ENCODE data around the gene SMIM3. TPM values are rescaled to one million over a fixed set of nuclear protein-coding genes. Genes with fewer than 3 reads are reported as not detected.

Gene SMIM3
- total and polyA plus RNA-seq, 2 of the 13 experiments (the other 11 are each of a cell fraction or from before 2014, with no cell fraction given), result 11.6 to 96.7 TPM

DNA sequence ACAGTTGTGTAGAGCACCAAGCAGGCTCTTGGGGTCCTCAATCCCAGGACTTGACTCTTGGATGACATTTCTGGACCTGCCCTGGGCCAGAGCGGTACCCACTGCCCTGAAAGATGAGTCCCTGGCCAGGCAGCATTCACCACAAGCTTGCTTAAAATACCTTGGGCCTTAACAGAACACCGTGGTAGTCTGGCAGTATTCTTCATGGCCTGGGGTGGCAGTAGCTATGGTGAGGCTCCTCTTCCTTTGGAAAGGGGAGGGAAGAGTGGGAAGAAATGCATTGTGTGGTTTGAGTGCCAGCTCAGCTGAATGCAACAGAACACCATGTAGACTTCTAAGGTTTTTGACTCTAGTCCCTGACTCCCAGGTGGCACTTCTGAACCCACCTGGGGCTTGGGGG is 38.4 kb downstream of the SMIM3 start:
- in situ Hi-C loops (cut with HindIII; ENCODE audit: extremely low pct_ligation_motif_present, low pct_unique_long_range_greater_than_20kb), result no loop called here
- Histone ChIP-seq H3K27ac (ENCODE audit: extremely low read length, insufficient read depth, low read length) (no peak overlapping the region), H3K4me3 (replicated peaks in 1 of 3; ENCODE audit: insufficient read depth in 1 of 3, low read depth in 2 of 3, low read length in 3 of 3) (no peak overlapping the region), H3K4me2 (ENCODE audit: low read depth, low read length) (no peak overlapping the region), H3K9ac (ENCODE audit: insufficient read depth, low read depth, low read length) (no peak overlapping the region), H3K9me3 (ENCODE audit: low read length) (no peaks in the 10 kb centered on the region), H3K79me2 (ENCODE audit: insufficient read depth, low read length) (no peaks in the 10 kb centered on the region), H2AFZ (ENCODE audit: low read length) (no peak overlapping the region), H3K4me1 (ENCODE audit: insufficient read depth, low read length) (no peaks in the 10 kb centered on the region), H4K20me1 (ENCODE audit: insufficient read depth, low read length) (no peaks in the 10 kb centered on the region), H3K36me3 (replicated peaks in 1 of 2; ENCODE audit: control insufficient read depth in 1 of 2, insufficient read depth in 2 of 2, low read length in 2 of 2) (no peaks in the 10 kb centered on the region), H3K27me3 (ENCODE audit: control insufficient read depth in 1 of 2, insufficient read depth in 2 of 2, low read length in 2 of 2) (0 out of 5 replicates have a peak, but pooled peaks cover 0 to 4% of the 10 kb centered on the region in 2 experiments)
- no peak for FAIRE-seq
- TF ChIP-seq RORA (CRISPR knock-in tag; IDR thresholded peaks at IDR 0.05) (no peak), ARNT2 (CRISPR knock-in tag; IDR thresholded peaks at IDR 0.05; ENCODE audit: low read depth) (no peak), HOXA3 (CRISPR knock-in tag; IDR thresholded peaks at IDR 0.05) (no peak), FOXP1 (IDR thresholded peaks at IDR 0.05) (no peak), FOXP1 (CRISPR knock-in tag; IDR thresholded peaks at IDR 0.05) (no peak), TRIM24 (CRISPR knock-in tag; IDR thresholded peaks at IDR 0.05) (no peak), ZNF567 (CRISPR knock-in tag; IDR thresholded peaks at IDR 0.05; ENCODE audit: borderline replicate concordance) (no peak)
- TF ChIP-seq, protein P1, sequence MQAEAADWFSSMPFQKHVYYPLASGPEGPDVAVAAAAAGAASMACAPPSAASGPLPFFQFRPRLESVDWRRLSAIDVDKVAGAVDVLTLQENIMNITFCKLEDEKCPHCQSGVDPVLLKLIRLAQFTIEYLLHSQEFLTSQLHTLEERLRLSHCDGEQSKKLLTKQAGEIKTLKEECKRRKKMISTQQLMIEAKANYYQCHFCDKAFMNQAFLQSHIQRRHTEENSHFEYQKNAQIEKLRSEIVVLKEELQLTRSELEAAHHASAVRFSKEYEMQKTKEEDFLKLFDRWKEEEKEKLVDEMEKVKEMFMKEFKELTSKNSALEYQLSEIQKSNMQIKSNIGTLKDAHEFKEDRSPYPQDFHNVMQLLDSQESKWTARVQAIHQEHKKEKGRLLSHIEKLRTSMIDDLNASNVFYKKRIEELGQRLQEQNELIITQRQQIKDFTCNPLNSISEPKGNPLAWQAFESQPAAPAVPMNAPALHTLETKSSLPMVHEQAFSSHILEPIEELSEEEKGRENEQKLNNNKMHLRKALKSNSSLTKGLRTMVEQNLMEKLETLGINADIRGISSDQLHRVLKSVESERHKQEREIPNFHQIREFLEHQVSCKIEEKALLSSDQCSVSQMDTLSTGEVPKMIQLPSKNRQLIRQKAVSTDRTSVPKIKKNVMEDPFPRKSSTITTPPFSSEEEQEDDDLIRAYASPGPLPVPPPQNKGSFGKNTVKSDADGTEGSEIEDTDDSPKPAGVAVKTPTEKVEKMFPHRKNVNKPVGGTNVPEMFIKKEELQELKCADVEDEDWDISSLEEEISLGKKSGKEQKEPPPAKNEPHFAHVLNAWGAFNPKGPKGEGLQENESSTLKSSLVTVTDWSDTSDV (CRISPR knock-in tag; IDR thresholded peaks at IDR 0.05), result no peak
- TF ChIP-seq, protein P2, sequence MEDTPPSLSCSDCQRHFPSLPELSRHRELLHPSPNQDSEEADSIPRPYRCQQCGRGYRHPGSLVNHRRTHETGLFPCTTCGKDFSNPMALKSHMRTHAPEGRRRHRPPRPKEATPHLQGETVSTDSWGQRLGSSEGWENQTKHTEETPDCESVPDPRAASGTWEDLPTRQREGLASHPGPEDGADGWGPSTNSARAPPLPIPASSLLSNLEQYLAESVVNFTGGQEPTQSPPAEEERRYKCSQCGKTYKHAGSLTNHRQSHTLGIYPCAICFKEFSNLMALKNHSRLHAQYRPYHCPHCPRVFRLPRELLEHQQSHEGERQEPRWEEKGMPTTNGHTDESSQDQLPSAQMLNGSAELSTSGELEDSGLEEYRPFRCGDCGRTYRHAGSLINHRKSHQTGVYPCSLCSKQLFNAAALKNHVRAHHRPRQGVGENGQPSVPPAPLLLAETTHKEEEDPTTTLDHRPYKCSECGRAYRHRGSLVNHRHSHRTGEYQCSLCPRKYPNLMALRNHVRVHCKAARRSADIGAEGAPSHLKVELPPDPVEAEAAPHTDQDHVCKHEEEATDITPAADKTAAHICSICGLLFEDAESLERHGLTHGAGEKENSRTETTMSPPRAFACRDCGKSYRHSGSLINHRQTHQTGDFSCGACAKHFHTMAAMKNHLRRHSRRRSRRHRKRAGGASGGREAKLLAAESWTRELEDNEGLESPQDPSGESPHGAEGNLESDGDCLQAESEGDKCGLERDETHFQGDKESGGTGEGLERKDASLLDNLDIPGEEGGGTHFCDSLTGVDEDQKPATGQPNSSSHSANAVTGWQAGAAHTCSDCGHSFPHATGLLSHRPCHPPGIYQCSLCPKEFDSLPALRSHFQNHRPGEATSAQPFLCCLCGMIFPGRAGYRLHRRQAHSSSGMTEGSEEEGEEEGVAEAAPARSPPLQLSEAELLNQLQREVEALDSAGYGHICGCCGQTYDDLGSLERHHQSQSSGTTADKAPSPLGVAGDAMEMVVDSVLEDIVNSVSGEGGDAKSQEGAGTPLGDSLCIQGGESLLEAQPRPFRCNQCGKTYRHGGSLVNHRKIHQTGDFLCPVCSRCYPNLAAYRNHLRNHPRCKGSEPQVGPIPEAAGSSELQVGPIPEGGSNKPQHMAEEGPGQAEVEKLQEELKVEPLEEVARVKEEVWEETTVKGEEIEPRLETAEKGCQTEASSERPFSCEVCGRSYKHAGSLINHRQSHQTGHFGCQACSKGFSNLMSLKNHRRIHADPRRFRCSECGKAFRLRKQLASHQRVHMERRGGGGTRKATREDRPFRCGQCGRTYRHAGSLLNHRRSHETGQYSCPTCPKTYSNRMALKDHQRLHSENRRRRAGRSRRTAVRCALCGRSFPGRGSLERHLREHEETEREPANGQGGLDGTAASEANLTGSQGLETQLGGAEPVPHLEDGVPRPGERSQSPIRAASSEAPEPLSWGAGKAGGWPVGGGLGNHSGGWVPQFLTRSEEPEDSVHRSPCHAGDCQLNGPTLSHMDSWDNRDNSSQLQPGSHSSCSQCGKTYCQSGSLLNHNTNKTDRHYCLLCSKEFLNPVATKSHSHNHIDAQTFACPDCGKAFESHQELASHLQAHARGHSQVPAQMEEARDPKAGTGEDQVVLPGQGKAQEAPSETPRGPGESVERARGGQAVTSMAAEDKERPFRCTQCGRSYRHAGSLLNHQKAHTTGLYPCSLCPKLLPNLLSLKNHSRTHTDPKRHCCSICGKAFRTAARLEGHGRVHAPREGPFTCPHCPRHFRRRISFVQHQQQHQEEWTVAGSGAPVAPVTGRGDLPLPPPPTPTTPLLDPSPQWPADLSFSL (CRISPR knock-in tag; IDR thresholded peaks at IDR 0.05), result no peak
- intact Hi-C loops (cut with micrococcal nuclease; ENCODE audit: unreplicated experiment), result no loop called here
- DNase-seq (ENCODE audit: low spot score), result no peak
- BruUV-seq (replicated peaks), result no TSS peak
- ChIA-PET CTCF (ENCODE audit: low intra/inter-chr PET ratio, low total read pairs) (no interaction called here), POLR2A (no interaction called here)
- 14% methylated on average over 1 of the region's 2 CpGs for WGBS (ENCODE audit: low lambda C conversion rate)
- ATAC-seq, result peak; percentile 51

All from HepG2 (cell line).